Measurements from ENCODE around the gene FN3KRP.
A peak's percentile ranks its signal among the peaks of the same experiment; 100 is the strongest.
"Not testable (repeated sequence)": the region's sequence is repeated elsewhere in the genome, so short reads cannot be mapped to it uniquely, and the experiment has no call there.

The FN3KRP gene

GRCh38 chr17:82745524-82745923 lies 29.0 kb downstream of the FN3KRP start:
- DNase-seq, result no peak

GRCh38 chr17:82748756-82749155 lies 32.2 kb downstream of the FN3KRP start:
- DNase-seq, result no peak

DNA sequence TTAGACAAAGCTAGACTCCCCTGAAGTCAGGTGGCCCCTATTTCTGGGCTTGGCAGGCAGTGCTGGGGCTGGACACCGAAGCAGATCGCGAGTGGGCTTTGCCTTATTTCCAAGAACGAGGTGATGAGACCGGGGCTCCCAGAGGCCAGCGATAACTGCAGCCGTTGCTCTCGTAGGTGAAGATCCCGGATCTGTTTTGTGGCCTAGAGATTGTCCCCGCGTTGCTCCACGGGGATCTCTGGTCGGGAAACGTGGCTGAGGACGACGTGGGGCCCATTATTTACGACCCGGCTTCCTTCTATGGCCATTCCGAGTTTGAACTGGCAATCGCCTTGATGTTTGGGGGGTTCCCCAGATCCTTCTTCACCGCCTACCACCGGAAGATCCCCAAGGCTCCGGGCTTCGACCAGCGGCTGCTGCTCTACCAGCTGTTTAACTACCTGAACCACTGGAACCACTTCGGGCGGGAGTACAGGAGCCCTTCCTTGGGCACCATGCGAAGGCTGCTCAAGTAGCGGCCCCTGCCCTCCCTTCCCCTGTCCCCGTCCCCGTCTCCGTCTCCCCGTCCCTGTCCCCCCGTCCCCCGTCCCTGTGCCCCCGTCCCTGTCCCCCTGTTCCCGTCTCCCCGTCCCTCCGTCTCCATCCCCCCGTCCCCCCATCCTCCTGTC lies 33.9 kb downstream of the FN3KRP start:
- DNase-seq, result peak; percentile 58

DNA sequence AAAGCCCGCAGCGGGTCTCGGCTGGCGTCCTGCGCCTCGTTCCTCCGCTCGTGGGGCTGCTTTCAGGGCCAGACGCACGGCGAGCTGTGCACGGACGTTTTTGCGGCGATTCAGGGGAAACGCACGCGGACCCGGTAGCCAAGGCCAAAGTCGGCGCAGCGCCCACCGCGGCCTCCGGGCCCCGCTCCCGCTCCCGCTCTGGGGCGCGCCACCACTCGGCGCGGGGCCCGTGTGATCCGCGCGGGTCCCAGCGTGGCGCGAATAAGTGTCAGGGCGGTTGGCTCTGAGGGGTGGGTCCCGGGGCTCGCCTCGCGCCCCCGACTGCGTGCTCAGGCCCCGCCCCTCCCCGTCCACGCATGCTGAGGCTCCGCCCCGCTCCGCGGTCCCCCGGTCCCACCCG lies 34.7 kb downstream of the FN3KRP start:
- DNase-seq, result no peak

DNA sequence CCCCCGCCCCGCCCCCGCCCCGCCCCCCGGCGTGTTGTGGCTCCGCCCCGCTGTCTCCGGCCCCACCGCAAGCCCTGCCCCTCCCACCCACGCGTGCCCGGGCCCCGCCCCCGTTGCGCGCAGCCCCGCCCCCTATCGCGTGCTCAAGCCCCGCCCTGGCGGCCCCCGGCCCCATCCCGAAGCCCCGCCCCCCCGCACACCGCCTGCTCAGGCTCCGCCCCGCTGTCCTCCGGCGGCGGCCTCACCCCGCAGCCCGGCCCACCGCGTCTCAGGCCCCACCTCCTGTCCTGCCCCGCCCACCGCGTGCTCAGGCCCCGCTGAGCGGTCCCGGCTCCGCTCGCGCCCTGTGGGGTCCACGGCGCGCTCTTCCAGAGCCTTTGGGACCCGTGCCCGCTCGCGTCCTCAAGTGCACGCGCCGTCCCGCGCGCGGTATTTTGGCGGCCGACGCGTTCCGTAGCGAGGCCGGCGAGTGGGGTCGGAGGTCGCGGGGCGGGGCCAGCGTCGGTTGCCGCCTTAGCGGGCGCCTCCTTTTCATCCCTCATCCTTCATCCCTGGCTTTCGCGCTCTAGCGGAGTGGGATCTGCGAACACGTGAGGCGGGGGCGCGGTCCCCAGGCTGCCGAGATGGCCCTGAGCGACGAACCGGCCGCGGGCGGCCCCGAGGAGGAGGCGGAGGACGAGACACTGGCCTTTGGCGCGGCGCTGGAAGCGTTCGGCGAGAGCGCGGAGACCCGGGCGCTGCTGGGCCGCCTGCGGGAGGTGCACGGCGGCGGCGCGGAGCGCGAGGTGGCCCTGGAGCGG lies 35.3 kb downstream of the FN3KRP start, which contains the start of gene TBCD:
TSS of gene TBCD (plus strand) at position 495 of the 800 bp plus-strand sequence. CDS start at position 624, 129 bp downstream.
- peak; percentile 95 for DNase-seq

GRCh38 chr17:82752371-82753200 lies 36.1 kb downstream of the FN3KRP start:
- peak; percentile 69 for DNase-seq

GRCh38 chr17:82753201-82753464 lies 36.6 kb downstream of the FN3KRP start:
- no peak for DNase-seq

DNA sequence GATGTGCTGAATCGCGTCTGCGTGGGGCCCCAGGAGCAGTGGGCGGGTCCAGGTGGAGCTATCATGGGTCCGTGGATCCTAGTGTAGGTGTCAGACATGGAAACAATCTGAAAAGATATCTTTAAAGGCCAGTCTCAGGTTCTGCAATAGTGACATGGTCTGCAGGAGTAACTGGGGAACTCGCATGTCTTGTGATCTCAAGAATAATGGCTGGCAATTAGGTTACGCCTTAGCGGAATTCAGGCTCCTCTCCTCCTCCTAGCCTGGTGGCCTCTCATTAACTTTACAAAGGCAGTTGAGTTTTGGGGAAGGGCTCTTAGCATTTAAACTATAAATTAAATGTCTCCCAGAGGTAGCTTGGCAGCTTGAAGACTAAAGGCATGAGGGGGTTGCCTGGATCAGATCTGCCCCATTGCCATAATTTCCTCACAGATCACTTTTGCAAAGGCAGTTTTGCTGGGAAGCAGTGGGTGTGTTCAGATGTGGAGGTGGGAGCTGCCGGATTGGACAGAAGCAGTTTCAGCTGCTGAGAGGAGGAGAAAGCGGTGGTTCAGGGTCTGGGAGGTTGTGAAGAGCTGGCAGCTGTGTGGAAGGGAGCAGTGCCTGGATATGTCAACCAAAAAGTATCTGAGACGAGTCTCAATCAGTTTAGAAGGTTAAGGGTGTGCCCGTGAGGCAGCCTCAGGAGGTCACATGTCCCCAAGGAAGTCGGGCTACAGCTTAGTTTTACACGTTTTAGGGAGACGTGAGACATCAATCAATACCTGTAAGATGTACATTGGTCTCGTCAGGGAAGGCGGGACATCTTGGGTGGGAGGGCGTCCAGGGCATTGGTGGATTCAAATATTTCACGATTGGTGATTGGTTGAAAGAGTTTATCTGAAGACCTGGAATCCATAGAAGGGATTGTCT lies 38.0 kb downstream of the FN3KRP start:
- peak; percentile 72 for DNase-seq

DNA sequence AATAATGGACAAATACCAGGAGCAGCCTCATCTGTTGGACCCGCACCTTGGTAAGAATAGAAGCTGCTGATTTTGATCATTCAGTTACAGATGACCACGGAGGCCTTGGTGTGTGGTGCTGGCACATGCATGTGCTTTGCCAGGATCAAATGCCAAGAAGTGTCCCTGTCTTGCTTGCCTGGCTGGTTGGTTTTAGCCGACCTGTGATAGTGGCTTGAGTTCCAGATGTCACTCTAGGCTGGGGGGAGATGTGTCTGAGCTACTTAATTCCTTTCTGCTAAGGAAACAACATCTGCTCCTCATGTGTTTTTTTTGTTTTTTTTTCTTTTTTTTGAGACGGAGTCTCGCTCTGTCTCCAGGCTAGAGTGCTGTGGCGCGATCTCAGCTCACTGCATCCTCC lies 39.7 kb downstream of the FN3KRP start:
- no peak for DNase-seq

DNA sequence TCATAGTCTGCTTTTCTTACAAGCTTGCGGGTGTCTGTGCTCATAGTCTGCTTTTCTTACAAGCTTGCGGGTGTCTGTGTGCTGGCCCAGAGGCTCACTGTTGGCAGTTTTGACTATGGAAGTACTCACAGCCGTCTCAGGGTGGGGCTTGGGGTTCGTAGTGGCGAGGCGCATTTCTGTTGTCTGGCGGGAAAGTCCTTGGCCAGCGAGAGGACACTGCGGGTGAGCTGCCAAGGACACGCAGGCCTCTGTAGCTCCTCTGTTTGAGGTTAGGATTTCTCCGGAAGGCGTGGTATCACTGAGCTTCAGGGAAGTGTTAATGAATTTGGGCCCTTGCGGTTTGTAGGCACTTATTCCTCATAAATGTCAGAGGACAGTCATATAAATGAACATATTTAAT lies 48.9 kb downstream of the FN3KRP start:
- DNase-seq, result no peak

- DNase-seq, result peak; percentile 71
Measured at GRCh38 chr17:82767041-82767754, 50.7 kb downstream of the FN3KRP start.

- no peak for DNase-seq
Measured at GRCh38 chr17:82769041-82769440, 52.5 kb downstream of the FN3KRP start.

DNA sequence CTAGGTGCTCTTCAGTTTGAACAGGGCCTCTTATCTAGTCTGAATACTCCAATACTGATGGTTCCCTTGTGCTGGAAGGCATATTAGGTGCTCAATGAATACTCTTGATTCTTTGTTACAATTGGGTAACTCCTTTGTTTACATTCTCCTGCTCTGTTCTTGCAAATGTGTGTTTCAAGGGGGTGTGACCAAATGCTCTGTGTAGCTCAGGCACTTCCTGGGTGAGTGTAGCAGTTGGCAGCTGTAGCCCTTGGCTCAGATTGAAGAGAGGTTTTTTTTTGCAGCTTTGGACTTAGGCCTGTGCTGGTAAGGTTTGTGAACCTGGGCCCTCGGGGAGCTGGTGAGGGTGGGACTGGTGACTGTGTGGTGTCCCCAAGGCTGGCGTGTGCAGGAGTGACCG lies 55.5 kb downstream of the FN3KRP start:
- no peak for DNase-seq

DNA sequence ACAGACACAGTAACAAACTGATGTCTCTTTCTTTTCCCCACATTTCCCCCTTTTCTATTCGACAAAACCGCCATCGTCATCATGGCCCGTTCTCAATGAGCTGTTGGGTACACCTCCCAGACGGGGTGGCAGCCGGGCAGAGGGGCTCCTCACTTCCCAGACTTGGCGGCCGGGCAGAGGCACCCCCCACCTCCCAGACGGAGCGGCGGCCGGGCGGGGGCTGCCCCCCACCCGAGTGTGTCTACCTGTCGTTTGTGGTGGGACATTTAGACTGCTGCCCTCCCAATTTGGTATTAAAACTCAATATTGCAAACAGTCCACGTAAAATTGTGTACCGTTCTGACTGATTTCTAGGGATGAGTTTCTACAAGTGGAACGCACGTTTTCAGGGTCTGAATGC lies 58.0 kb downstream of the FN3KRP start:
- DNase-seq, result not testable (repeated sequence)

- DNase-seq, result peak; percentile 87
Measured at GRCh38 chr17:82775001-82775823, 58.7 kb downstream of the FN3KRP start.

- DNase-seq, result no peak
Measured at GRCh38 chr17:82776454-82776853, 59.9 kb downstream of the FN3KRP start.
